SU-DHL-6 (cell line): ENCODE results near the gene SLC9A7.

Source experiments
- H2AFZ ChIP-seq: fragments of 200-600 bp; sonication (generic); 2 replicates; pipeline ENCODE4 v1.6.1; 2014; ENCODE audit warnings: low read depth, mild to moderate bottlenecking, moderate library complexity, mixed read lengths, antibody characterized with exemption, low read length; ENCODE audit not compliant: severe bottlenecking
- H3F3A ChIP-seq: fragments of 200-600 bp; shearing (Covaris generic); 2 replicates; pipeline ENCODE4 v1.6.0; 2016; ENCODE audit warnings: antibody characterized with exemption, mild to moderate bottlenecking; ENCODE audit not compliant: insufficient read depth
- H3K27ac ChIP-seq: fragments of 200-600 bp; sonication (generic); 2 replicates; pipeline ENCODE4 v1.5.1; 2016; ENCODE audit warnings: low read depth, mild to moderate bottlenecking, low read length, moderate library complexity, mixed read lengths
- H3K27me3 ChIP-seq: fragments of 200-600 bp; sonication (generic), shearing (Covaris generic); 2 replicates; pipeline ENCODE4 v1.6.0; 2014; ENCODE audit warnings: mild to moderate bottlenecking, low read length
- H3K36me3 ChIP-seq: fragments of 200-600 bp; sonication (generic); 2 replicates; pipeline ENCODE4 v1.6.1; 2014; ENCODE audit warnings: mild to moderate bottlenecking, low read length, mixed read lengths
- H3K4me2 ChIP-seq: fragments of 300-600, 200-600 bp; shearing (Covaris generic), sonication (generic); 2 replicates; pipeline ENCODE4 v1.6.0; 2014; ENCODE audit warnings: low read length, low read depth, mild to moderate bottlenecking; ENCODE audit not compliant: poor library complexity, severe bottlenecking
- H3K4me3 ChIP-seq: fragments of 200-600 bp; sonication (generic); 2 replicates; pipeline ENCODE4 v1.5.1; 2014; ENCODE audit warnings: antibody characterized with exemption, low read length, mild to moderate bottlenecking, mixed read lengths; ENCODE audit not compliant: insufficient read depth, poor library complexity, severe bottlenecking
- H3K79me2 ChIP-seq: fragments of 200-600 bp; sonication (generic); 2 replicates; pipeline ENCODE4 v1.6.1; 2014; ENCODE audit warnings: mild to moderate bottlenecking, low read length, moderate library complexity; ENCODE audit not compliant: insufficient read depth
- H3K9ac ChIP-seq: fragments of 200-600 bp; sonication (generic); 2 replicates; pipeline ENCODE4 v1.7.0; 2014; ENCODE audit warnings: mild to moderate bottlenecking, low read length
- H3K9me2 ChIP-seq: fragments of 200-600 bp; sonication (generic); replicated peaks from 2 replicates; pipeline ENCODE4 v1.6.1; 2014; ENCODE audit warnings: low read length; ENCODE audit not compliant: insufficient read depth
- H3K9me3 ChIP-seq: fragments of 200-600 bp; sonication (generic); 2 replicates; pipeline ENCODE4 v1.6.1; 2014; ENCODE audit warnings: low read length, mixed read lengths; ENCODE audit not compliant: insufficient read depth
- H4K20me1 ChIP-seq: fragments of 200-600 bp; sonication (generic); 2 replicates; pipeline ENCODE4 v1.6.1; 2014; ENCODE audit warnings: low read depth, mild to moderate bottlenecking, antibody characterized with exemption, low read length, moderate library complexity, mixed read lengths
- EZH2phosphoT487 ChIP-seq: fragments of 200-600 bp; sonication (generic), shearing (Covaris generic); conservative IDR thresholded peaks from 2 replicates; pipeline ENCODE4 v1.6.1; 2018; ENCODE audit warnings: mild to moderate bottlenecking, antibody characterized with exemption, low read length, moderate library complexity, mixed read lengths
- TF ChIP-seq, protein P1 (sequence below): fragments of 200-600 bp; sonication (generic); IDR thresholded peaks from one replicate; pipeline ENCODE4 v1.5.1; 2017; ENCODE audit warnings: antibody characterized with exemption, mild to moderate bottlenecking, low read length, moderate library complexity; ENCODE audit not compliant: insufficient read depth, poor library complexity, severe bottlenecking

Gene SLC9A7

GRCh38 chrX:46744009-46744408 is 14.9 kb downstream of the SLC9A7 start:
- H3K9me2 ChIP-seq = no peaks in the 10 kb centered on the region
- no peaks in the 10 kb centered on the region for H3K27me3 ChIP-seq
- no peaks in the 10 kb centered on the region for H3F3A ChIP-seq
- H3K9ac ChIP-seq = no peak overlapping the region
- peak overlapping the region; percentile 0 for H3K4me2 ChIP-seq
- no peak overlapping the region for H2AFZ ChIP-seq
- peak overlapping the region; percentile 34; the same call in 1 of the 2 replicates for H3K27ac ChIP-seq
- H3K79me2 ChIP-seq = peaks cover 98% of the 10 kb centered on the region
- H3K36me3 ChIP-seq = peaks cover 9% of the 10 kb centered on the region; the same call in 1 of the 2 replicates
- H4K20me1 ChIP-seq = no peaks in the 10 kb centered on the region
- no peaks in the 10 kb centered on the region for H3K9me3 ChIP-seq
- no peak for TF ChIP-seq EZH2phosphoT487
- TF ChIP-seq, protein P1, sequence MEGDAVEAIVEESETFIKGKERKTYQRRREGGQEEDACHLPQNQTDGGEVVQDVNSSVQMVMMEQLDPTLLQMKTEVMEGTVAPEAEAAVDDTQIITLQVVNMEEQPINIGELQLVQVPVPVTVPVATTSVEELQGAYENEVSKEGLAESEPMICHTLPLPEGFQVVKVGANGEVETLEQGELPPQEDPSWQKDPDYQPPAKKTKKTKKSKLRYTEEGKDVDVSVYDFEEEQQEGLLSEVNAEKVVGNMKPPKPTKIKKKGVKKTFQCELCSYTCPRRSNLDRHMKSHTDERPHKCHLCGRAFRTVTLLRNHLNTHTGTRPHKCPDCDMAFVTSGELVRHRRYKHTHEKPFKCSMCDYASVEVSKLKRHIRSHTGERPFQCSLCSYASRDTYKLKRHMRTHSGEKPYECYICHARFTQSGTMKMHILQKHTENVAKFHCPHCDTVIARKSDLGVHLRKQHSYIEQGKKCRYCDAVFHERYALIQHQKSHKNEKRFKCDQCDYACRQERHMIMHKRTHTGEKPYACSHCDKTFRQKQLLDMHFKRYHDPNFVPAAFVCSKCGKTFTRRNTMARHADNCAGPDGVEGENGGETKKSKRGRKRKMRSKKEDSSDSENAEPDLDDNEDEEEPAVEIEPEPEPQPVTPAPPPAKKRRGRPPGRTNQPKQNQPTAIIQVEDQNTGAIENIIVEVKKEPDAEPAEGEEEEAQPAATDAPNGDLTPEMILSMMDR = no peak
- H3K4me3 ChIP-seq = no peak overlapping the region

- H3F3A ChIP-seq = no peaks in the 10 kb centered on the region
- no peak overlapping the region for H3K4me3 ChIP-seq
- H3K4me2 ChIP-seq = no peak overlapping the region
- H3K27me3 ChIP-seq = no peaks in the 10 kb centered on the region
- no peak overlapping the region for H2AFZ ChIP-seq
- H3K9me3 ChIP-seq = no peaks in the 10 kb centered on the region
- H3K9ac ChIP-seq = no peak overlapping the region
- TF ChIP-seq EZH2phosphoT487 = no peak
- TF ChIP-seq, protein P1 = no peak
- no peaks in the 10 kb centered on the region for H3K9me2 ChIP-seq
- H3K79me2 ChIP-seq = peaks cover 98% of the 10 kb centered on the region
- no peaks in the 10 kb centered on the region for H4K20me1 ChIP-seq
- peak overlapping the region; percentile 34; the same call in 1 of the 2 replicates for H3K27ac ChIP-seq
- peaks cover 9% of the 10 kb centered on the region; the same call in 1 of the 2 replicates for H3K36me3 ChIP-seq
These were observed 15.9 kb downstream of the SLC9A7 start for GRCh38 chrX:46743046-46743445.

DNA sequence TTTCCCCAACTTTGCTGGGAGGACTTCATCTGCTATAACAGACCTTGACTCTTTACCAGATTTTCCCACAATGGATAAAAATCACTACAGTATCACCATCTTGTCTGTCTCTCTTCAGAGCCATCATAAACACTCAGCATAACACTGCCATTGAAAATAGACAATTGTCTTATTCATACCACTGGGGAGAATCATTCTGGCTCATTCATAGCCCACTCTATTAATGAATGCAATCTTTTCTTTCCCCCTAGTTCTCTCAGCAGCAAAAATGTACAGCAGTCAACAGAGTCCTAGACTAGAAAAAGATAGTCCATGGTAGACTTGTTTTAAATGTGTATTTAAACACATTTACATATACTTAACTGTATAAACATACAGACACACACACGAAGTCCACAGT is 19.2 kb downstream of the SLC9A7 start:
- H3K27ac ChIP-seq = no peak overlapping the region

More for the DNA sequence above, 19.2 kb downstream of the SLC9A7 start:
- TF ChIP-seq EZH2phosphoT487 = no peak
- TF ChIP-seq, protein P1 = no peak
- Histone ChIP-seq H3K4me2 (no peak overlapping the region), H3K4me3 (no peak overlapping the region), H3K27me3 (no peaks in the 10 kb centered on the region), H3K9ac (no peak overlapping the region), H3K36me3 (peaks cover 21% of the 10 kb centered on the region; the same call in 1 of the 2 replicates), H3K9me3 (peaks cover 13% of the 10 kb centered on the region; the same call in 1 of the 2 replicates), H4K20me1 (no peaks in the 10 kb centered on the region), H3F3A (peaks cover 5% of the 10 kb centered on the region; the same call in 1 of the 2 replicates), H3K9me2 (no peaks in the 10 kb centered on the region), H3K79me2 (peaks cover 98% of the 10 kb centered on the region), H2AFZ (no peak overlapping the region)
